Psoas muscle (tissue), 8 donors: ENCODE results near the gene UROS. TPM values are rescaled to one million over a fixed set of nuclear protein-coding genes. Genes with fewer than 3 reads are reported as not detected.

Experiments used
- ATAC-seq, 4 donors: fragments of 200-7000 bp; cut with Tn5 transposase; one replicate each; pipeline ENCODE4 v1.9.1; 2020; ENCODE audit warnings: moderate library complexity in 3 of 4, mild to moderate bottlenecking in 2 of 4
- DNase-seq, 2 donors: peaks; one replicate each; pipeline ENCODE4 v3.0.0-alpha.2; 2020
- H3K27ac ChIP-seq: fragments of 200-600 bp; one replicate; pipeline ENCODE4 v1.8.0; 2022
- H3K27me3 ChIP-seq, 3 donors: fragments of 200-600 bp in 1 of 3; one replicate each; pipeline versions ENCODE4 v1.6.1 to v1.8.0; 2013 to 2022; ENCODE audit warnings: low read length in 2 of 3, mild to moderate bottlenecking in 2 of 3, moderate library complexity in 1 of 3; ENCODE audit not compliant: insufficient read depth in 3 of 3
- H3K36me3 ChIP-seq, 2 donors: fragments of 200-600 bp in 1 of 2; one replicate each; pipeline versions ENCODE4 v1.6.1 to v1.8.0; 2013 to 2022; ENCODE audit warnings: low read depth in 1 of 2, mild to moderate bottlenecking in 1 of 2, moderate library complexity in 1 of 2; ENCODE audit not compliant: insufficient read depth in 1 of 2
- H3K4me1 ChIP-seq: fragments of 200-600 bp; one replicate; pipeline ENCODE4 v1.8.0; 2022
- H3K4me3 ChIP-seq: fragments of 200-600 bp; one replicate; pipeline ENCODE4 v1.8.0; 2022; ENCODE audit warnings: mild to moderate bottlenecking
- H3K9me3 ChIP-seq: fragments of 200-600 bp; one replicate; pipeline ENCODE4 v1.8.0; 2022
- WGBS, 3 donors: extraction: QIAGEN DNeasy Blood & Tissue Kit; methylation state at CpG; one replicate each; pipeline versions ENCODE4 v1.1.6 to v1.1.7; 2013; 5-methylcytosine and 5-hydroxymethylcytosine counted together
- intact Hi-C, 2 donors: fragments of 100-400 bp; cut with DNase I; formaldehyde crosslinking; loops; one replicate each; pipeline versions ENCODE4 v1.11.0 to v1.14.2; 2022
- polyA plus RNA-seq, 3 donors: library from polyadenylated mRNA; stranded (reverse); fragments of 200-250 nt; gene quantifications; one replicate each; pipeline ENCODE4 v1.2.3, GENCODE V29; 2013
- total RNA-seq, 4 donors: library from RNA; stranded (reverse); fragmentation: NEBNext Ultra II Directional in 2 of 4; extraction: Animal tissue kit (Norgen Biotek cat#: 25700) in 2 of 4; gene quantifications; one replicate each; pipeline versions ENCODE4 v1.2.1 to v1.2.4, GENCODE V29; 2021 to 2023
- TF ChIP-seq, protein P1 (sequence below): fragments of 200-600 bp; IDR thresholded peaks from one replicate; pipeline ENCODE4 v1.8.0; 2022; ENCODE audit warnings: antibody characterized with exemption
- donor health status: healthy with polysubstance abuse.
- donor health status: DM: no; HTN: no; CAD: no; lungs with moderate emphysema.
- donor health status: Bipolar disorder and iron deficiency.
- donor health status: healthy.
- donor health status: DM: yes; HTN: yes; CAD: no.
- donor health status: DM: no; HTN: no; CAD: no.
- donor health status: DM: no; HTN: no; CAD: no.
- donor health status: DM: yes; HTN: yes; CAD: no.

The UROS gene
- total and polyA plus RNA-seq, 7 donors = 39.6 to 73.6 (median 52.6) TPM

DNA sequence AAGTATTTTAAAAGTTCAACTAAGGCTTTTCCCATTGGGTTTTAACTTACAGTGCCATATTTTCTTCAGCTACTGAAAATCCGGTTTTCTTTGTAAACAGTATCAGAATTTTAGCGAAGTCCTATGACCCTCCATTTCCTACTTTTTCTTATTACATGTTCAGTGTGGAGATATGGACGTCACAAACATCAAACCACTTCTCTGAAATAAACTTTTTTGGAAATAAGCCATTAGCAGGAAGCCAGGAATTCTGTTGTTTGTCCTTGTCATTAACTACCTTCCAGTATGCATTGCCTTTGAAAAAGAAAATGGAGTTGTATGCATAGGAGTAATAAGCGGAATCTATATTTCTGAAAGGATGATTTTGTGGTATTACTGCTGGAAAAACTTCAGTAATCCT is 56.5 kb downstream of the UROS start:
- Histone ChIP-seq H3K4me3 (no peak overlapping the region), H3K27ac (no peak overlapping the region), H3K4me1 (no peaks in the 10 kb centered on the region), H3K27me3 (no peaks in the 10 kb centered on the region), H3K36me3 (peaks cover 3 to 60% of the 10 kb centered on the region in 2 donors), H3K9me3 (no peaks in the 10 kb centered on the region)
- DNase-seq (no peak), ATAC-seq (no peak)
- TF ChIP-seq, protein P1, sequence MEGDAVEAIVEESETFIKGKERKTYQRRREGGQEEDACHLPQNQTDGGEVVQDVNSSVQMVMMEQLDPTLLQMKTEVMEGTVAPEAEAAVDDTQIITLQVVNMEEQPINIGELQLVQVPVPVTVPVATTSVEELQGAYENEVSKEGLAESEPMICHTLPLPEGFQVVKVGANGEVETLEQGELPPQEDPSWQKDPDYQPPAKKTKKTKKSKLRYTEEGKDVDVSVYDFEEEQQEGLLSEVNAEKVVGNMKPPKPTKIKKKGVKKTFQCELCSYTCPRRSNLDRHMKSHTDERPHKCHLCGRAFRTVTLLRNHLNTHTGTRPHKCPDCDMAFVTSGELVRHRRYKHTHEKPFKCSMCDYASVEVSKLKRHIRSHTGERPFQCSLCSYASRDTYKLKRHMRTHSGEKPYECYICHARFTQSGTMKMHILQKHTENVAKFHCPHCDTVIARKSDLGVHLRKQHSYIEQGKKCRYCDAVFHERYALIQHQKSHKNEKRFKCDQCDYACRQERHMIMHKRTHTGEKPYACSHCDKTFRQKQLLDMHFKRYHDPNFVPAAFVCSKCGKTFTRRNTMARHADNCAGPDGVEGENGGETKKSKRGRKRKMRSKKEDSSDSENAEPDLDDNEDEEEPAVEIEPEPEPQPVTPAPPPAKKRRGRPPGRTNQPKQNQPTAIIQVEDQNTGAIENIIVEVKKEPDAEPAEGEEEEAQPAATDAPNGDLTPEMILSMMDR = no peak
- intact Hi-C loops = no loop called here
- WGBS, 3 donors = 79 to 85% (median 81%) methylated on average over 4 of the region's 4 CpGs

DNA sequence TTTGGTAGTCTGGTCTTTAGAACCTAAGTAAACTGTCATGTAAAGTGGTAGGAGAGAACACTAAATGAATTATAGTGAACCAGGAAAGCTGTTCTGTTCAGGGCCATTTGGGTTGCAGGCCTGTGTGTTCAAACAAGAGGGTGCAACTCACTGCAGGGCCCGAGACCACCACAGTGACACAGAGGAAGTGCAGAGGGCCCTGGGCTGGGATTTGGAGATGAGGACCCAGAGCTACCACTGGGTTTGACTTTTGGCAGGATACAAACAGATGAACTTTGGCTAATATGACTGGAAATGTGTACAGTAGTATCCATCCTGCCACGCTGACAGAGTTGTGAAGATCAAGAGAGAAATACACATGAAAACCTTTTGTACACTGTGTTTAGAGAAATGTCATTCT is 57.2 kb downstream of the UROS start:
- DNase-seq = no peak
- no peaks in the 10 kb centered on the region for H3K4me1 ChIP-seq
- peaks cover 3 to 65% of the 10 kb centered on the region in 2 donors for H3K36me3 ChIP-seq
- H3K27me3 ChIP-seq = no peaks in the 10 kb centered on the region
- no peaks in the 10 kb centered on the region for H3K9me3 ChIP-seq
- ATAC-seq = no peak
- TF ChIP-seq, protein P1 = no peak
- H3K4me3 ChIP-seq = no peak overlapping the region
- intact Hi-C loops = no loop called here
- 90 to 95% (median 92%) methylated on average over 2 of the region's 2 CpGs for WGBS, 3 donors
- no peak overlapping the region for H3K27ac ChIP-seq

DNA sequence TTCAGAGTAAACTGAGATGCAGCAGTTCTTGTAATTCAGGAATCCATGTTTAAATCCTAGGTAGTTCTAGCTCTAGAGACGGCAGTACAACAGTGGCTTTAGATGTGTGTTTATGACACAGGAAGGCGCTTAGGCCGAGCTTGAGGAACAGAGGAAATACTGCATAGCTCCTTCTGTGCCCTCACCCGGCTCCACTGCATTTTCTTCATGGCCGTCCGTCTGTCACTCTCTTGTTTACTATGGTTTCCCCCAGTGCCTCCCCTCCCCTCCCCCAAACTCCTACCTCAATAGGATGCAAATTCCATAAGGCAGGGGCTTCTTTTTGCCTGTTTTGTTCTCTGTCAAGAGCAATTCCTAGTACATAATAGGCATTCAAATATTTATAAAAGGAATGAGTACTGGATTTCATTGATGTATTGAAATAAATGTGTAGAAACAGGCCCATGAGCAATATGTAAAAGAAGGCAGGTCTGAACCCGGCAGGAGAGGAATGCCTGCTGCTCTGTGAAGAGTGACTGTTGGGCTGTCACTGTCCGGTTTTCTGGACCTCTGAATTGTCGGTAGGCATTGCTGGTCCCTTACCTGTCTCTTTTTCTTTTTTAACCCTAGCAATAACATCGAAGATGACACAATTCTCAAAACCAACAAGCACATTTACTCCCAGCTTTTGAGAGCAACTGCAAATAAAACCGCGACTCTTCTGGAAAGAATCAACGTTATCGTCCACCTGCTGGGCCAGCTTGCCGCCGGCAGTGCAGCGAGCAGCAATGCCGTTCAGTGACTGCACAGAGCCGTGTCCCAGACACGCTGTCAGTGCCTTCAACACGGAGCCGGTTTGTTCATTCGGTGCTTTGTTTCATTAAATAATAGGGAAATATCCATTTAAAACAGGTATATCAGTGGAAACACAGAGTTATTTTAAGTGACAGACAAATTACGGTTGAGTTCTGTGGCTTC is 60.1 kb downstream of the UROS start:
- 89 to 90% (median 89%) methylated on average over 24 of the region's 24 CpGs for WGBS, 3 donors
- TF ChIP-seq, protein P1 = no peak
- Histone ChIP-seq H3K27me3 (no peaks in the 10 kb centered on the region), H3K9me3 (no peaks in the 10 kb centered on the region), H3K4me3 (no peak overlapping the region), H3K27ac (no peak overlapping the region), H3K4me1 (no peaks in the 10 kb centered on the region), H3K36me3 (peaks cover 12 to 90% of the 10 kb centered on the region in 2 donors)
- ATAC-seq (no peak), DNase-seq (no peak)
- intact Hi-C loops = no loop called here

DNA sequence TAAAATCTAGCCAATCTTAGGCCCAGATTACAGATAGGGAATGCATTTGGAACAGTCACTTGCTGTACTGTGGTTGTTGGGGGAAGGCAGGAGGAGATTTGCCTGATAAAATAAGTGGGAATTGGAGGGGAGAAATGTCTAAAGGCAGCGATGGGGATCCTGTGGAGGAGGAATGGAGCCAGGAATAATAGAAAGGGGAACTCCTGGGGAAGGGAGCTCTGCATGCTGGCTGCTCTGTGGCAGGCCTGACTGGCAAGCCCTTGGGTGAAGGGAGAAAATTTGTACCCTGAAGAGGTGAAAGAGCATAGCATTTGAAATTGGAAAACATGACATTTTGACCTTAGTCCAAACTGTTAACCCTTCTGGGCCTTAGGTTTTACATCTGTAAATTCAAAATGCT is 61.1 kb downstream of the UROS start:
- Histone ChIP-seq H3K36me3 (peaks cover 12 to 96% of the 10 kb centered on the region in 2 donors), H3K9me3 (no peaks in the 10 kb centered on the region), H3K27ac (no peak overlapping the region), H3K4me3 (no peak overlapping the region), H3K27me3 (no peaks in the 10 kb centered on the region), H3K4me1 (no peaks in the 10 kb centered on the region)
- DNase-seq = no peak
- intact Hi-C loops = no loop called here
- no peak for ATAC-seq
- 47 to 65% (median 47%) methylated on average over 1 of the region's 1 CpG for WGBS, 3 donors
- TF ChIP-seq, protein P1 = no peak
